ENCODE measurements around the gene DPYSL4.

The DPYSL4 gene

GRCh38 chr10:132196178-132197113, 9.7 kb downstream of the DPYSL4 start:
- no peak for DNase-seq (ENCODE audit: low spot score)

GRCh38 chr10:132197271-132198067, 10.7 kb downstream of the DPYSL4 start:
- no peak for DNase-seq (ENCODE audit: low spot score)

- no peak for DNase-seq (ENCODE audit: low spot score)
Observed at GRCh38 chr10:132198068-132198370, 11.3 kb downstream of the DPYSL4 start.

GRCh38 chr10:132198381-132199181, 11.8 kb downstream of the DPYSL4 start:
- no peak for DNase-seq (ENCODE audit: low spot score)

- DNase-seq (ENCODE audit: low spot score): no peak
Observed at GRCh38 chr10:132199268-132199853, 12.6 kb downstream of the DPYSL4 start.

GRCh38 chr10:132199854-132200311, 13.1 kb downstream of the DPYSL4 start:
- no peak for DNase-seq (ENCODE audit: low spot score)

GRCh38 chr10:132200344-132201110, 13.8 kb downstream of the DPYSL4 start:
- DNase-seq (ENCODE audit: low spot score): no peak

- DNase-seq (ENCODE audit: low spot score): no peak
Observed at GRCh38 chr10:132201111-132201969, 14.6 kb downstream of the DPYSL4 start.

- no peak for DNase-seq (ENCODE audit: low spot score)
Observed at GRCh38 chr10:132202070-132202970, 15.6 kb downstream of the DPYSL4 start.

GRCh38 chr10:132203256-132204077, 16.7 kb downstream of the DPYSL4 start:
- DNase-seq (ENCODE audit: low spot score): no peak

- DNase-seq (ENCODE audit: low spot score): no peak
Observed at GRCh38 chr10:132204078-132204780, 17.5 kb downstream of the DPYSL4 start.

- no peak for DNase-seq (ENCODE audit: low spot score)
Observed at GRCh38 chr10:132204781-132205473, 18.2 kb downstream of the DPYSL4 start.

- no peak for DNase-seq (ENCODE audit: low spot score)
Observed at GRCh38 chr10:132205650-132206376, 19.1 kb downstream of the DPYSL4 start.

- no peak for DNase-seq (ENCODE audit: low spot score)
Observed at GRCh38 chr10:132206377-132206745, 19.6 kb downstream of the DPYSL4 start.

- no peak for DNase-seq (ENCODE audit: low spot score)
Observed at GRCh38 chr10:132206806-132207535, 20.2 kb downstream of the DPYSL4 start.
